GM08714 (cell line): ENCODE results near the gene SLIT3.

ENCODE experiments used
- H3K4me3 ChIP-seq: fragments of 200-500 bp; sonication (Bioruptor generic); 2 replicates; pipeline ENCODE4 v1.5.1; 2014; ENCODE audit warnings: mild to moderate bottlenecking, low read length, inconsistent platforms
- ZNF274 ChIP-seq: IDR thresholded peaks from 2 replicates; pipeline ENCODE4 v1.6.1; 2012; ENCODE audit warnings: mild to moderate bottlenecking, low read depth, low read length

Gene SLIT3

GRCh38 chr5:168832308-168832707 is 468.6 kb downstream of the SLIT3 start:
- H3K4me3 ChIP-seq, result no peak overlapping the region
- no peak for TF ChIP-seq ZNF274

GRCh38 chr5:168831383-168831782 is 469.6 kb downstream of the SLIT3 start:
- no peak overlapping the region for H3K4me3 ChIP-seq
- no peak for TF ChIP-seq ZNF274

GRCh38 chr5:168830833-168831232 is 470.1 kb downstream of the SLIT3 start:
- TF ChIP-seq ZNF274, result no peak
- no peak overlapping the region for H3K4me3 ChIP-seq

GRCh38 chr5:168829922-168830417 is 471.0 kb downstream of the SLIT3 start:
- TF ChIP-seq ZNF274, result no peak
- H3K4me3 ChIP-seq, result no peak overlapping the region

- H3K4me3 ChIP-seq, result no peak overlapping the region
- TF ChIP-seq ZNF274, result no peak
These were observed 471.9 kb downstream of the SLIT3 start for GRCh38 chr5:168829044-168829443.

GRCh38 chr5:168827636-168828035 is 473.3 kb downstream of the SLIT3 start:
- TF ChIP-seq ZNF274, result no peak

GRCh38 chr5:168826246-168826725 is 474.7 kb downstream of the SLIT3 start:
- no peak for TF ChIP-seq ZNF274
- H3K4me3 ChIP-seq, result no peak overlapping the region

More at GRCh38 chr5:168827636-168828035, 473.3 kb downstream of the SLIT3 start:
- no peak overlapping the region for H3K4me3 ChIP-seq

- TF ChIP-seq ZNF274, result no peak
These were observed 478.1 kb downstream of the SLIT3 start for GRCh38 chr5:168822745-168823281.

GRCh38 chr5:168822248-168822744 is 478.6 kb downstream of the SLIT3 start:
- no peak for TF ChIP-seq ZNF274
- no peak overlapping the region for H3K4me3 ChIP-seq

More at GRCh38 chr5:168822745-168823281, 478.1 kb downstream of the SLIT3 start:
- no peak overlapping the region for H3K4me3 ChIP-seq

- no peak overlapping the region for H3K4me3 ChIP-seq
- TF ChIP-seq ZNF274, result no peak
These were observed 480.1 kb downstream of the SLIT3 start for GRCh38 chr5:168820874-168821273.

- H3K4me3 ChIP-seq, result no peak overlapping the region
- TF ChIP-seq ZNF274, result no peak
These were observed 481.8 kb downstream of the SLIT3 start for GRCh38 chr5:168819004-168819621.

- no peak overlapping the region for H3K4me3 ChIP-seq
- no peak for TF ChIP-seq ZNF274
These were observed 482.4 kb downstream of the SLIT3 start for GRCh38 chr5:168818558-168818957.

GRCh38 chr5:168817591-168817990 is 483.3 kb downstream of the SLIT3 start:
- no peak for TF ChIP-seq ZNF274
- H3K4me3 ChIP-seq, result no peak overlapping the region

- TF ChIP-seq ZNF274, result no peak
- no peak overlapping the region for H3K4me3 ChIP-seq
These were observed 484.3 kb downstream of the SLIT3 start for GRCh38 chr5:168816661-168817060.
